ENCODE results near the gene MYO5C.

GRCh38 chr15:52228921-52229320 lies 66.7 kb downstream of the MYO5C start:
- no peak for TF ChIP-seq POLR2A (IDR thresholded peaks at IDR 0.05)
- no peak for TF ChIP-seq EP300 (IDR thresholded peaks at IDR 0.05)
- no peak for TF ChIP-seq CTCF (IDR thresholded peaks at IDR 0.05)
